ENCODE results near the gene PMVK.
"Not testable (repeated sequence)": the region's sequence is repeated elsewhere in the genome, so short reads cannot be mapped to it uniquely, and the experiment has no call there.

Gene PMVK

DNA sequence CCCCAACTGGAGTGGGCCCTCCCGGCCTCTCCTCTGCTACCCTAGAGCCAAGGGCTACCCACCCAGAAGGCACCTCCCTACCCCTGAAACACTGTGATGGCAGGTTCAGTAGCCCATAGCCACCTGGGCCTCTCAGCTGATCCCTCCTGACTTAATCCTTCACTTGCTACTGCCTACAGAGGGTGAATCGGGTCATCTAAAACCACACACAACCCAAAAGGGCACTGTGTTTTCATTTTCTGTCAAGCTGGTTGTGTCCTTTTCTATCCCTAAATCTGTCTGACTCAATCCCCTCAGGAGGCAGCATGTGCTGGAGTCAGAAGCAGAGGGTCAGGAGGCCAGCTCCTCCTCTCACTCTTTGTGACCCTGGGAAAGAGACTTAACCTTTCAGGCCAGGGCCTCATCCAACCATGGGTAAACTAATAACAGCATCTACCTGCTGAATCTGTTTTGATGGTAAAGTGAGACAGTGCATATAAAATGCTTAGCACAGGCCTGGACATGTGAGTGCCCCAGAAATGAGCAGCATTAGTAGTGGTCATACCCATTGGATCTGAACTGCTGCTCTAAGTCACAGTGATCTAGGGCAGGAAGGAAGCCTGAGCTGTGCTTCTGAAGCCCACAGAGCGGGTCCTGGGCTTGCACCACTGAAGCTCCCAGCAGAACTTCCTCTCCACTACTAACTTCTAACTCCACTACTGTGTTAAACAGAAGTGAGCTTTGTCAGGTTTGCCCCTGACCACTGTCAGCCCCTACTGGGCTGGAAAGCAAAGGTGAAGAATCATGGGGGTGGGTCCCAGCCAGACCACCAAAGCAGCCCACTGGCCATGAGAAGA is 11.0 kb downstream of the PMVK start:
- Histone ChIP-seq H3K9ac (ENCODE audit: low read length) (no peak overlapping the region), H3K4me3 (ENCODE audit: low read length) (no peak overlapping the region), H3K27me3 (ENCODE audit: control insufficient read depth, insufficient read depth, low read length) (no peaks in the 10 kb centered on the region), H3K4me1 (ENCODE audit: control insufficient read depth, insufficient read depth, low read length) (no peaks in the 10 kb centered on the region), H3K36me3 (ENCODE audit: control insufficient read depth, insufficient read depth, low read length) (peaks cover 19% of the 10 kb centered on the region), H3K27ac (ENCODE audit: low read depth, low read length) (no peak overlapping the region)

DNA sequence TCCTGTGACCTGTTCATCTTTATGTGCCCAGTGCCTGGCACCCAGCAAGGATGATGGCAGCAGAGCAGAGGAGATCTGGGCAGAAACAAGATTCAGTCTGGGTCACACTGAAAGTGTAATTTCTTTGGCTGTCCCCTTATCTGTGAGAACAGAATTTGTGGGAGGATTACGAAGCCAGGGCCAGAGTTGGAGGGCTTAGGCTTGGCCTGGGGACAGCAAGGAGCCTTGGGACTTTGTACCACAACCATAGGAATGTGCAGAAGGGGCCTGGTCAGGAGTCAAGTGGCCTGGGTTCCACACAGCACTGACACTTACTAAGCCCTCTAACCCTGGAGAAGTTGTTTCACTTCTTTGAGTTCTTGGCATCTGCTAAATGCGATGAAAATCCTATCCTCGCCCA is 12.8 kb downstream of the PMVK start:
- Histone ChIP-seq H3K27me3 (ENCODE audit: control insufficient read depth, insufficient read depth, low read length) (no peaks in the 10 kb centered on the region), H3K4me3 (ENCODE audit: low read length) (no peak overlapping the region), H3K4me1 (ENCODE audit: control insufficient read depth, insufficient read depth, low read length) (no peaks in the 10 kb centered on the region), H3K9ac (ENCODE audit: low read length) (no peak overlapping the region), H3K27ac (ENCODE audit: low read depth, low read length) (no peak overlapping the region), H3K36me3 (ENCODE audit: control insufficient read depth, insufficient read depth, low read length) (peaks cover 14% of the 10 kb centered on the region)

DNA sequence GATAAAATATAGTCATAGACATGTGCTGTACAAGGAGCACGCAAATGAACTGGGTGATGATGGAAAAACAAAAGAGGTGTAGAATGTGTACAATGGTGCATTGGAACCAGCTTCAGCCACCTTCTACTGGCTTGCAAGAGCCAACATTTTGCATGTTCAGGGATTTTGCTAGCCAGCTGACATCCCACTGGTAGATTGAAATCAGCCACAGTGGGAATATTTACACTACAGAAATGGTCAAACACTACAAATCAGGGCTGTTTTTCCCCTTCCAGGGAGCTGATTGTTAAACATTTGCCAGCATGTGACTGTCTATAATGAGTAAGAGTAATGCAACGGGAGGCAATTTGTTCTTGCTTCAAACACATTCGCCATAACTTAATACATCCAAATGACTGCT is 23.2 kb downstream of the PMVK start:
- Histone ChIP-seq H3K4me1 (ENCODE audit: control insufficient read depth, insufficient read depth, low read length) (no peaks in the 10 kb centered on the region), H3K36me3 (ENCODE audit: control insufficient read depth, insufficient read depth, low read length) (no peaks in the 10 kb centered on the region), H3K27ac (ENCODE audit: low read depth, low read length) (no peak overlapping the region), H3K4me3 (ENCODE audit: low read length) (no peak overlapping the region), H3K27me3 (ENCODE audit: control insufficient read depth, insufficient read depth, low read length) (no peaks in the 10 kb centered on the region), H3K9ac (ENCODE audit: low read length) (no peak overlapping the region)

DNA sequence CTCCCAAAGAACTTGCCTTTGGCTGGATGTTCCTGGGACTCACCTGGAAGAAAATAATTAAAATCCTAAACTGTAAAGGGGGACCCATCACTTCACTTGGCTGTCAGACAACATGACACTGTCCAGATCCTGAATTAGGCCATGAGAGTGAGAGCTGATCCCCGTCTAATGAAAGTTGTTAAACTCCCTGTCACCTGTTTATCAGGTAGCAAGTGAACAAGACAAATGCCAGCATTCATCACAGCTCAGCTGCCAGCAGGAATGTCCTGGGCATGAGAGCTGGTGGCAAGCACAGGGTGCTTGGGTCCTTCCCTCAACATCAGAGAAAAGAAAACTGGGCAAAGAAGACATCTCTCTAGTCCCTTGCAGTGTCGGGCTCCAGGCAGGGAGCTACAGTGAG is 23.8 kb downstream of the PMVK start:
- H3K4me1 ChIP-seq (ENCODE audit: control insufficient read depth, insufficient read depth, low read length), result no peaks in the 10 kb centered on the region
- H3K9ac ChIP-seq (ENCODE audit: low read length), result no peak overlapping the region
- no peak overlapping the region for H3K4me3 ChIP-seq (ENCODE audit: low read length)
- no peak overlapping the region for H3K27ac ChIP-seq (ENCODE audit: low read depth, low read length)
- H3K27me3 ChIP-seq (ENCODE audit: control insufficient read depth, insufficient read depth, low read length), result no peaks in the 10 kb centered on the region
- no peaks in the 10 kb centered on the region for H3K36me3 ChIP-seq (ENCODE audit: control insufficient read depth, insufficient read depth, low read length)

DNA sequence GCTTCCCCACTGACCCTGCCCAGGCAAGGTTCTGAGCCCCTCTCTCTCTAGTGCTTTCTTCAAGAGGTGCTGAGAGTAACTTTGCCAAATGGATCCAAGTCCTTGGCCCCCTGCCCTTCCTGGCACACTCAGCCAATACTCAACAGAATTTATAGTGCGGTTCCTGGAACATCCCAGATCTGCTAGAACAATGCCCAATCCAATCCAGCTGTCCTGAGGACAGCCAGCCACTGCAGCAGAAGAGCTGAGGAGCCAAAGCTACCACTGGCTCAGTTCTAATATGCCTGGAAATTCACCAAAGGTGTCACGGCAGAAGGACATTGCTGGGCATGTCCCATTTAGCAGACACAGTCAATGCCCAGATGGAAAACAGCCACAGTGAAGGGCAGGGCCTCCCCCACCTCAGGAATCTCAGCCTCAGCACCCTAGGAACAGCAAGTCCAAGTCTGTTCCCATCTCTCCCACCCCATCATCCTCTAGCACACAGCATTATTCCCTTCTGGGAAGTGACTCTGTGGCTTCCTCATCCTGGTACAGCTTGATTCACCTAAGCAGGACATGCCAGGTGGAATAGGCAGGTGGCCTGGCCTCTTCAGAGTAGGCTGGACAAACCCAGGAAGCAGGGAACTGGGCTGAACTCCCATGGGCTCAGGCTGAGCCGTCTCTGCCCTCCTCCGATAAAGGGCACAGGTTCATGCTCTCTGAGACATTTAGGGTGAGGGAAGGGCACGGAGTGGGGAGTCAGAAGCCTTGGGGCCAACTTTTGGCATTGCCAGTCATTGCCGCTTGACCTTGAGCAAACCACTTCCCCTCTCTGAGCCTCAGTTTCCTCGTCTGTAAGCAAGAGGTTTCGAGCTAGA is 24.6 kb downstream of the PMVK start:
- Histone ChIP-seq H3K4me3 (ENCODE audit: low read length) (no peak overlapping the region), H3K27me3 (ENCODE audit: control insufficient read depth, insufficient read depth, low read length) (no peaks in the 10 kb centered on the region), H3K4me1 (ENCODE audit: control insufficient read depth, insufficient read depth, low read length) (no peaks in the 10 kb centered on the region), H3K9ac (ENCODE audit: low read length) (no peak overlapping the region), H3K36me3 (ENCODE audit: control insufficient read depth, insufficient read depth, low read length) (no peaks in the 10 kb centered on the region), H3K27ac (ENCODE audit: low read depth, low read length) (no peak overlapping the region)

DNA sequence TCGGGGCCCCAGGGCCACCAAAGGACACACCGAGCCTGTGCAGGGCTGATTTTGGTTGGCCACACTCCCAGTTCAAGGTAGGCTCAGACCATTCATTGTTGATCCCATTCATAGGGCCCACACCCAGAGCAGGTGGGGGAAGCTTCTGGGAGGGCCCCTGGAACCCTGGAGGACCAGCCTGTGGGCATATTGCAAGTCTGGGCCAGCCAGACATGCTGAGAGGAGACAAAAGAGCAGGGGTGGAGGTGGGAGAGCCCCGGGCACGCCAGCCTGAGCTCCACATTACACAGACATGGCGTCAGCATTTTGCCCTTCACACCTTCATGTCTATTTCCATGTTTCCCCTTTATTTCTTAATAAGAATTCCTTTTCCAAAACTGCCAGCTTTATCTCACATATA is 25.7 kb downstream of the PMVK start:
- Histone ChIP-seq H3K4me1 (ENCODE audit: control insufficient read depth, insufficient read depth, low read length) (no peaks in the 10 kb centered on the region), H3K4me3 (ENCODE audit: low read length) (no peak overlapping the region), H3K36me3 (ENCODE audit: control insufficient read depth, insufficient read depth, low read length) (no peaks in the 10 kb centered on the region), H3K27ac (ENCODE audit: low read depth, low read length) (no peak overlapping the region), H3K9ac (ENCODE audit: low read length) (no peak overlapping the region), H3K27me3 (ENCODE audit: control insufficient read depth, insufficient read depth, low read length) (no peaks in the 10 kb centered on the region)

DNA sequence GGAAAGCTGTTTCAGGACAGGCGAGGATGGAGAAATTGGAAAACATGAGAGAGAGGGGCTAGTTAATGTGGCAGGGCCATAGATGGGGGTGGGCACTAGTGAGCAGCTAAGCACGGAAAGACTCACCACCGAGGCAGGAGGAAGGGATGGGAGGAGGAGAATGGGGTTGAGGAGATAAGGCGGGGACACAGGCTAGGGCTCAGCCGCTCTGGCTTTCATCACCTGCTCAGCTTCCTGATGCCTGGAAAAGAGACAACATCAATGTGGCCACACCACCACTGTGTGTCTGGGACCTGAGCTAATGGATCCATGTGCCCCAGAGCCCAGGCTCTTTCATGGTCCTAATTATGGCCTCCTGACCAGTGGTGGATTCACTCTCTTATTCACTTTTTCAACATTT is 27.6 kb downstream of the PMVK start:
- H3K9ac ChIP-seq (ENCODE audit: low read length), result no peak overlapping the region
- H3K27ac ChIP-seq (ENCODE audit: low read depth, low read length), result no peak overlapping the region
- H3K4me1 ChIP-seq (ENCODE audit: control insufficient read depth, insufficient read depth, low read length), result no peaks in the 10 kb centered on the region
- no peaks in the 10 kb centered on the region for H3K36me3 ChIP-seq (ENCODE audit: control insufficient read depth, insufficient read depth, low read length)
- H3K27me3 ChIP-seq (ENCODE audit: control insufficient read depth, insufficient read depth, low read length), result no peaks in the 10 kb centered on the region
- H3K4me3 ChIP-seq (ENCODE audit: low read length), result no peak overlapping the region

DNA sequence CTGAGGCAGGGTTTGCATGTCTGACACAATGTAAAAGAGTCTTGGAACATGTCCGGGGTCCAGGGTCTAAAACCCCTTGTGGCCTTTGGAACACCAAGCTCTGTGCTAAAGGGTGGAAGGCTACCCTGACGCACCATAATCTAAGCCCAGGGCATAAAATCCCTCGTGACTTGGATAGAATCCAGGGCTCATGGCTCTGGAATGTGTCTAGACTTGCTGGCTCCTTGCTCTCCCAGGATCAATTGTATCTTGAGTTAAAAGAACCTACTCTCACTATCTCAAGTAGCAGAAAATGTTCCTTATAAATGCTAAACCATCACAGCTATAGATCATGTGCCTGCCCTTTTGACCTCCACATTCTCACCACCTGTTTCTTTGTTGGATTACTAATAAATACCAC is 28.4 kb downstream of the PMVK start:
- not testable (repeated sequence) for H3K27me3 ChIP-seq (ENCODE audit: control insufficient read depth, insufficient read depth, low read length); H3K27ac ChIP-seq (ENCODE audit: low read depth, low read length); H3K4me1 ChIP-seq (ENCODE audit: control insufficient read depth, insufficient read depth, low read length); H3K36me3 ChIP-seq (ENCODE audit: control insufficient read depth, insufficient read depth, low read length); H3K4me3 ChIP-seq (ENCODE audit: low read length); H3K9ac ChIP-seq (ENCODE audit: low read length)

DNA sequence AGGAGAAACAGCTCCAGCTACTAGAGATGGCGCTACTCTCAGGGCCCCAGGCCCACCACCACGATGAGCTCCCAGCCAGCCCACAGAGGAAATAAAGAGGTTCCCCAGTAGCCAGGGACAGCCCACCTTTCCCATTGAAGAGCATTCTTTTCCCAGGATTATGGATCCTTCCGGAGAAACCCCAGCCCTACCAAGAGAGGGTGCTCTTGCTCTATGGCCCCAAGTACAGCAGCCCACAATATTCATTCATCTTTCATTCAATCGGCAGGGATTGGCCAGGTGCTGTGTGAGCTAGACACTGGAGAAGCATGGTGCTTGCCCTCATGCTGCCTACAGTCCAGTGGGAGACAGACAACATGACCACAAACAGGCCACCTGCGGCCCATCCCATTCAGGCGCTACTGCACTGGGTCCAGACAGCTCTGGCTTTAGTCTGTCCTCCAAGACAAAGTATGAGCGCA is 29.9 kb downstream of the PMVK start:
- Histone ChIP-seq H3K27ac (ENCODE audit: low read depth, low read length) (no peak overlapping the region), H3K4me3 (ENCODE audit: low read length) (no peak overlapping the region), H3K27me3 (ENCODE audit: control insufficient read depth, insufficient read depth, low read length) (no peaks in the 10 kb centered on the region), H3K9ac (ENCODE audit: low read length) (no peak overlapping the region), H3K36me3 (ENCODE audit: control insufficient read depth, insufficient read depth, low read length) (no peaks in the 10 kb centered on the region), H3K4me1 (ENCODE audit: control insufficient read depth, insufficient read depth, low read length) (no peaks in the 10 kb centered on the region)

DNA sequence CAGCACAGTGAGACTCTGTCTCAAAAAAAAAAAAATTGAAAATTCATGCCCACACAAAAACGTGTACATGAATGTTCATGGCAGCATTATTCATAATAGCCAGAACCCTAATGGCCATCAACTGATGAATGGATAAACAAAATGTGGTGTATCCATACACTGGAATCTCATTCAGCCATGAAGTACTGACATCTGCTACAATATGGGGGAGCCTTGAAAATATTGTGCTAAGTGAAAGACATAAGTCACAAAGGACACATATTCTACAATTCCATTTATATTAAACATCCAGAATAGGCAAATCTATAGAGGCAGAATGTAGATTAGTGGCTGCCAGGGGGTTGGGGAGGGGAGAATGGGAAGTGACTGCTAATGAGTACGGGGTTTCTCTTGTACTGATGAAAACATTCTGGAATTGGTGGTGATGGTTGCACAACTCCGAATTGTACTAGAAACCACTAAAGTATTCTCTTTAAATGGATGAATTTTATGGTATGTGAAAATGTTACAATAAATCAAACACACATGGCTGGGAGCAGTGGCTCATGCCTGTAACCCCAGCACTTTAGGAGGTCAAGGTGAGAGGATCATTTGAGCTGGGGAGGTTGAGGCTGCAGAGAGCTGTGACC is 33.5 kb downstream of the PMVK start:
- Histone ChIP-seq H3K36me3 (ENCODE audit: control insufficient read depth, insufficient read depth, low read length) (no peaks in the 10 kb centered on the region), H3K27ac (ENCODE audit: low read depth, low read length) (no peak overlapping the region), H3K4me1 (ENCODE audit: control insufficient read depth, insufficient read depth, low read length) (no peaks in the 10 kb centered on the region), H3K4me3 (ENCODE audit: low read length) (no peak overlapping the region), H3K9ac (ENCODE audit: low read length) (no peak overlapping the region), H3K27me3 (ENCODE audit: control insufficient read depth, insufficient read depth, low read length) (no peaks in the 10 kb centered on the region)

DNA sequence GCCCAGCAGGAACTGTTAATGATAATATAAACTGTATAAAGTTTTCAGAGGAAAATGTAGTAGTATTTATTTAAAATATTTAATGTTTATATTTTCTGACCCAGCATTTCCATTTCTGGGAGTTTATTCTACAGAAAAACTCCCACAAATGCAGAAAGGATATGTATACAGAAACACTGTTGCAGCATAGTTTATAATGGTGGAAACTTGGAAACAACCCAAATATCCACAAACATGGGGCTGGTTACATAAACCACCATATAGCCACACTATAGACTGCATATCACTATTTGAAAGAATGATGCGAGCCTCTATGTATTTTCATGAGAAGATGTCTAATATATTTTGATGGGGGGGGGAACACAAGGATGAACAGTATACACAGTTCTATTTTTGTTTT is 34.9 kb downstream of the PMVK start:
- no peaks in the 10 kb centered on the region for H3K27me3 ChIP-seq (ENCODE audit: control insufficient read depth, insufficient read depth, low read length)
- H3K27ac ChIP-seq (ENCODE audit: low read depth, low read length), result no peak overlapping the region
- no peak overlapping the region for H3K9ac ChIP-seq (ENCODE audit: low read length)
- no peaks in the 10 kb centered on the region for H3K36me3 ChIP-seq (ENCODE audit: control insufficient read depth, insufficient read depth, low read length)
- no peak overlapping the region for H3K4me3 ChIP-seq (ENCODE audit: low read length)
- no peaks in the 10 kb centered on the region for H3K4me1 ChIP-seq (ENCODE audit: control insufficient read depth, insufficient read depth, low read length)

DNA sequence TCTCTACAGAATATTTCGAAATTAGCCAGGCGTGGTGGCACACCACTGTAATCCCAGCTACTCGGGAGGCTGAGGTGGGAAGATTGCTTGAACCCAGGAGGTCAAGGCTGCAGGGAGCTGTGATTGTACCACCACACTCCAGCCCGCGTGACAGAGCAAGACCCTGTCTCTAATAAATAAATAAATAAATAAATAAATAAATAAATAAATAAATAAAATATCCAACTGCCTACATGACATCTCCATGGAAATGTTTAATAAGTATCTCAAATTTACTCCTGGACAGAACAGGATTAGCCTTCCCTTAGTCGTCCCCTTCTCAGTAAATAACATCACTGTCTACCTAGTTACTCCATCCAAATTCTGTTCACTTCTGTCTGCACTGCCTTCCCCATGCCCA is 37.5 kb downstream of the PMVK start:
- H3K27me3 ChIP-seq (ENCODE audit: control insufficient read depth, insufficient read depth, low read length), result no peaks in the 10 kb centered on the region

More for the DNA sequence above, 37.5 kb downstream of the PMVK start:
- no peak overlapping the region for H3K4me3 ChIP-seq (ENCODE audit: low read length)
- H3K4me1 ChIP-seq (ENCODE audit: control insufficient read depth, insufficient read depth, low read length), result no peaks in the 10 kb centered on the region
- H3K36me3 ChIP-seq (ENCODE audit: control insufficient read depth, insufficient read depth, low read length), result no peaks in the 10 kb centered on the region
- H3K9ac ChIP-seq (ENCODE audit: low read length), result no peak overlapping the region
- no peak overlapping the region for H3K27ac ChIP-seq (ENCODE audit: low read depth, low read length)
